ENCODE data around the gene ATP1B1. TPM values are rescaled to one million over a fixed set of nuclear protein-coding genes. Genes with fewer than 3 reads are reported as not detected.
A peak's percentile ranks its signal among the peaks of the same experiment; 100 is the strongest.

ATP1B1 gene
- total RNA-seq, 1 experiment from 2014 or later = 40.7 TPM

GRCh38 chr1:169100651-169101088 lies 5.8 kb upstream of the ATP1B1 start:
- ChIA-PET POLR2A (no interaction called here), CTCF (no interaction called here)
- Mint-ChIP-seq H3K4me1 (peaks cover 12% of the 10 kb centered on the region), H3K9me3 (peaks cover 9% of the 10 kb centered on the region), H3K36me3 (no peaks in the 10 kb centered on the region), H3K27ac (no peak overlapping the region), H3K4me3 (no peak overlapping the region), H3K27me3 (ENCODE audit: low read depth) (no peaks in the 10 kb centered on the region; the same call in none of the 2 replicates)
- ATAC-seq (no peak), DNase-seq (ENCODE audit: low spot score) (no peak)
- TF ChIP-seq FOXP4 (CRISPR knock-in tag; IDR thresholded peaks at IDR 0.05) (no peak), E2F1 (CRISPR knock-in tag; IDR thresholded peaks at IDR 0.05) (no peak)

- H3K36me3 Mint-ChIP-seq = no peaks in the 10 kb centered on the region
- no peak for ATAC-seq
- no peak overlapping the region for H3K27ac Mint-ChIP-seq
- no peaks in the 10 kb centered on the region; the same call in none of the 2 replicates for H3K27me3 Mint-ChIP-seq (ENCODE audit: low read depth)
- H3K9me3 Mint-ChIP-seq = no peaks in the 10 kb centered on the region
- ChIA-PET CTCF (no interaction called here), POLR2A (no interaction called here)
- no peak overlapping the region for H3K4me3 Mint-ChIP-seq
- DNase-seq (ENCODE audit: low spot score) = no peak
- peaks cover 16% of the 10 kb centered on the region for H3K4me1 Mint-ChIP-seq
- TF ChIP-seq NR2C2 (CRISPR knock-in tag; IDR thresholded peaks at IDR 0.05) (no peak), GABPB1 (CRISPR knock-in tag; IDR thresholded peaks at IDR 0.05) (0 out of 2 replicates have a peak, but pooled peaks have one; percentile 28), SMAD3 (CRISPR knock-in tag; IDR thresholded peaks at IDR 0.05; ENCODE audit: borderline replicate concordance) (no peak), ZNF532 (CRISPR knock-in tag; IDR thresholded peaks at IDR 0.05; ENCODE audit: borderline replicate concordance) (no peak)
These were observed 3.9 kb upstream of the ATP1B1 start for GRCh38 chr1:169102567-169102966.

- TF ChIP-seq TP53 (CRISPR knock-in tag; IDR thresholded peaks at IDR 0.05) = no peak
- TF ChIP-seq ZNF317 (CRISPR knock-in tag; IDR thresholded peaks at IDR 0.05; ENCODE audit: borderline replicate concordance, low read depth) = no peak
- no peak for TF ChIP-seq FOXK1 (CRISPR knock-in tag; IDR thresholded peaks at IDR 0.05)
- no peak for TF ChIP-seq ZNF425 (CRISPR knock-in tag; conservative IDR thresholded peaks at IDR 0.05)
- TF ChIP-seq ATF1 (CRISPR knock-in tag; IDR thresholded peaks at IDR 0.05) = no peak
- TF ChIP-seq TEAD4 (CRISPR knock-in tag; IDR thresholded peaks at IDR 0.05) = no peak
- no peak for TF ChIP-seq ZNF263 (CRISPR knock-in tag; IDR thresholded peaks at IDR 0.05; ENCODE audit: low read depth)
- Mint-ChIP-seq H3K36me3 (no peaks in the 10 kb centered on the region), H3K27ac (no peak overlapping the region), H3K9me3 (no peaks in the 10 kb centered on the region), H3K4me3 (no peak overlapping the region), H3K4me1 (peaks cover 20% of the 10 kb centered on the region), H3K27me3 (ENCODE audit: low read depth) (no peaks in the 10 kb centered on the region; the same call in none of the 2 replicates)
- CTCF ChIA-PET = no interaction called here
- ATAC-seq = no peak
- no peak for DNase-seq (ENCODE audit: low spot score)
- POLR2A ChIA-PET = no interaction called here
These were observed 3.5 kb upstream of the ATP1B1 start for GRCh38 chr1:169103002-169103401.

Measured in WTC11 (cell line).